ENCODE data around the gene APBA1.

DNA sequence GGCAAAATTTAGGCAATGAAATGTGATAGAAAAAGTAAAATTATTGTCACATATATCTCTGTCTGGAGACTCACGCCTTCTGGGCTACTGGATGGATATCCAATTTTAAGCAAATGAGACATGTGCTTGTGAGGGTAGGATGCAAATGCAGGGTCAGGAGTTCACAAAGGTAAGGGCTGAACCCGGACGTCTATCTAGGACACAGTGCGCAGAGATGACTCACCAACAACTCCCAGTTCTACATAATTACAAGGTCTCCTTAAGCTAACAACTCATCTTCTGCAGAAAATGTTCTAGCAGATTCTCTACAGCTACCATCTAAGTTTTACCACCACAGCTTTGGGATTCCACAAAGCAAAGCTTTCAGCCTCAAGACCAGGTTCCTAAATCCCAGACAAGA, 186.7 kb downstream of the APBA1 start:
- TF ChIP-seq, protein P1, sequence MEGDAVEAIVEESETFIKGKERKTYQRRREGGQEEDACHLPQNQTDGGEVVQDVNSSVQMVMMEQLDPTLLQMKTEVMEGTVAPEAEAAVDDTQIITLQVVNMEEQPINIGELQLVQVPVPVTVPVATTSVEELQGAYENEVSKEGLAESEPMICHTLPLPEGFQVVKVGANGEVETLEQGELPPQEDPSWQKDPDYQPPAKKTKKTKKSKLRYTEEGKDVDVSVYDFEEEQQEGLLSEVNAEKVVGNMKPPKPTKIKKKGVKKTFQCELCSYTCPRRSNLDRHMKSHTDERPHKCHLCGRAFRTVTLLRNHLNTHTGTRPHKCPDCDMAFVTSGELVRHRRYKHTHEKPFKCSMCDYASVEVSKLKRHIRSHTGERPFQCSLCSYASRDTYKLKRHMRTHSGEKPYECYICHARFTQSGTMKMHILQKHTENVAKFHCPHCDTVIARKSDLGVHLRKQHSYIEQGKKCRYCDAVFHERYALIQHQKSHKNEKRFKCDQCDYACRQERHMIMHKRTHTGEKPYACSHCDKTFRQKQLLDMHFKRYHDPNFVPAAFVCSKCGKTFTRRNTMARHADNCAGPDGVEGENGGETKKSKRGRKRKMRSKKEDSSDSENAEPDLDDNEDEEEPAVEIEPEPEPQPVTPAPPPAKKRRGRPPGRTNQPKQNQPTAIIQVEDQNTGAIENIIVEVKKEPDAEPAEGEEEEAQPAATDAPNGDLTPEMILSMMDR (conservative IDR thresholded peaks at IDR 0.05 in 1 of 2, IDR thresholded peaks at IDR 0.05 in 1 of 2; ENCODE audit: extremely low read depth in 1 of 2, insufficient read depth in 1 of 2, low read depth in 1 of 2, low read length in 2 of 2): no peak
- TF ChIP-seq EZH2 (IDR thresholded peaks at IDR 0.05; ENCODE audit: borderline replicate concordance, low read length): no peak
